GM19438 (cell line): Measurements from ENCODE around the gene SYTL1.
A peak's percentile ranks its signal among the peaks of the same experiment; 100 is the strongest.

Experiments used
- ATAC-seq: cut with Tn5 transposase; IDR thresholded peaks from one replicate; pipeline ENCODE4 v1.9.1; 2021; ENCODE audit warnings: low read depth; ENCODE audit not compliant: unreplicated experiment

Gene SYTL1

GRCh38 chr1:27361553-27361952, 19.7 kb downstream of the SYTL1 start:
- no peak for ATAC-seq

GRCh38 chr1:27363766-27364695, 22.2 kb downstream of the SYTL1 start:
- no peak for ATAC-seq

- peak; percentile 8 for ATAC-seq
Measured at GRCh38 chr1:27364696-27365371, 23.0 kb downstream of the SYTL1 start.

GRCh38 chr1:27365372-27366112, 23.7 kb downstream of the SYTL1 start:
- ATAC-seq = peak; percentile 35

GRCh38 chr1:27366113-27366410, 24.2 kb downstream of the SYTL1 start:
- ATAC-seq = peak; percentile 41

GRCh38 chr1:27366411-27367159, 24.8 kb downstream of the SYTL1 start, which contains the start of gene MAP3K6:
Gene MAP3K6 (minus strand): TSS chr1:27366961. CDS start chr1:27366597, 364 bp downstream.
- ATAC-seq = peak; percentile 38

- no peak for ATAC-seq
Measured at GRCh38 chr1:27367160-27367650, 25.4 kb downstream of the SYTL1 start.

GRCh38 chr1:27368869-27369582, 27.2 kb downstream of the SYTL1 start:
- no peak for ATAC-seq

GRCh38 chr1:27372022-27372807, 30.4 kb downstream of the SYTL1 start:
- no peak for ATAC-seq

GRCh38 chr1:27372808-27373690, 31.2 kb downstream of the SYTL1 start:
- no peak for ATAC-seq

- no peak for ATAC-seq
Measured at GRCh38 chr1:27374362-27375086, 32.7 kb downstream of the SYTL1 start, which contains the start of gene FCN3. Gene FCN3 (minus strand): TSS chr1:27374824. CDS start chr1:27374818, 6 bp downstream.

GRCh38 chr1:27377760-27378495, 36.1 kb downstream of the SYTL1 start:
- no peak for ATAC-seq

GRCh38 chr1:27379564-27380122, 37.8 kb downstream of the SYTL1 start:
- no peak for ATAC-seq

GRCh38 chr1:27380224-27380623, 38.4 kb downstream of the SYTL1 start:
- ATAC-seq = no peak

GRCh38 chr1:27380766-27381733, 39.2 kb downstream of the SYTL1 start:
- ATAC-seq = no peak
